GM13976 (cell line): ENCODE results near the gene VWA5B1.
"Not testable (repeated sequence)": the region's sequence is repeated elsewhere in the genome, so short reads cannot be mapped to it uniquely, and the experiment has no call there.

ENCODE experiments used
- DNase-seq: peaks from one replicate; pipeline ENCODE4 v3.0.0; 2012; ENCODE audit warnings: low spot score
- CTCF ChIP-seq: IDR thresholded peaks from 2 replicates; pipeline ENCODE4 v1.5.1; 2012; ENCODE audit warnings: borderline replicate concordance, mild to moderate bottlenecking; ENCODE audit not compliant: insufficient read depth; ENCODE audit errors: extremely low read depth, missing control alignments, control extremely low read depth
- in situ Hi-C: fragments of 300-500 bp; cut with MboI; formaldehyde crosslinking; loops from one replicate; pipeline ENCODE4 v1.12.0; 2022; ENCODE audit warnings: low sequenced_read_pairs, mixed read lengths, inconsistent platforms; ENCODE audit not compliant: unreplicated experiment

Gene VWA5B1

GRCh38 chr1:20285510-20285909 is 5.2 kb upstream of the VWA5B1 start:
- DNase-seq: no peak
- in situ Hi-C loops: no loop called here
- TF ChIP-seq CTCF: no peak

- DNase-seq: not testable (repeated sequence)
These were observed 3.0 kb upstream of the VWA5B1 start for GRCh38 chr1:20287696-20288095.

GRCh38 chr1:20291645-20292084 is 990 bp downstream of the VWA5B1 start:
- DNase-seq: no peak
- TF ChIP-seq CTCF: no peak
- in situ Hi-C loops: no loop called here

More at GRCh38 chr1:20287696-20288095, 3.0 kb upstream of the VWA5B1 start:
- in situ Hi-C loops: not testable (repeated sequence)

GRCh38 chr1:20298626-20299025 is 8.0 kb downstream of the VWA5B1 start:
- no peak for TF ChIP-seq CTCF
- DNase-seq: no peak
- in situ Hi-C loops: no loop called here

GRCh38 chr1:20301463-20302107 is 10.9 kb downstream of the VWA5B1 start:
- in situ Hi-C loops: no loop called here
- DNase-seq: no peak
- no peak for TF ChIP-seq CTCF

GRCh38 chr1:20302108-20302471 is 11.4 kb downstream of the VWA5B1 start:
- DNase-seq: no peak
- TF ChIP-seq CTCF: no peak
- in situ Hi-C loops: no loop called here

- no peak for DNase-seq
- no peak for TF ChIP-seq CTCF
- in situ Hi-C loops: no loop called here
These were observed 16.4 kb downstream of the VWA5B1 start for GRCh38 chr1:20307026-20307425.
